CD4-positive, alpha-beta T cell treated with Interleukin-4 for 4 hours (primary cell): Measurements from ENCODE around the gene DTD1.
A peak's percentile ranks its signal among the peaks of the same experiment; 100 is the strongest.

ENCODE experiments used
- DNase-seq: peaks from one replicate; pipeline ENCODE4 v3.0.0-alpha.2; 2020

DTD1 gene

GRCh38 chr20:18666803-18667415, 79.1 kb downstream of the DTD1 start:
- no peak for DNase-seq

GRCh38 chr20:18669241-18670019, 81.6 kb downstream of the DTD1 start:
- DNase-seq: no peak

- no peak for DNase-seq
Observed at GRCh38 chr20:18671203-18671710, 83.4 kb downstream of the DTD1 start.

- no peak for DNase-seq
Observed at GRCh38 chr20:18672834-18673233, 85.0 kb downstream of the DTD1 start.

GRCh38 chr20:18676396-18676795, 88.5 kb downstream of the DTD1 start:
- no peak for DNase-seq

- no peak for DNase-seq
Observed at GRCh38 chr20:18677126-18677525, 89.3 kb downstream of the DTD1 start.

- DNase-seq: peak; percentile 21
Observed at GRCh38 chr20:18678549-18679419, 90.9 kb downstream of the DTD1 start.

- no peak for DNase-seq
Observed at GRCh38 chr20:18683839-18684238, 96.0 kb downstream of the DTD1 start.

GRCh38 chr20:18684775-18685174, 96.9 kb downstream of the DTD1 start:
- no peak for DNase-seq

- DNase-seq: no peak
Observed at GRCh38 chr20:18685406-18685805, 97.6 kb downstream of the DTD1 start.

GRCh38 chr20:18686696-18687095, 98.8 kb downstream of the DTD1 start:
- no peak for DNase-seq

GRCh38 chr20:18688676-18689075, 100.8 kb downstream of the DTD1 start:
- no peak for DNase-seq

GRCh38 chr20:18689557-18689956, 101.7 kb downstream of the DTD1 start:
- DNase-seq: no peak

- no peak for DNase-seq
Observed at GRCh38 chr20:18692447-18692846, 104.6 kb downstream of the DTD1 start.

- DNase-seq: no peak
Observed at GRCh38 chr20:18694071-18694470, 106.2 kb downstream of the DTD1 start.

- no peak for DNase-seq
Observed at GRCh38 chr20:18695175-18695574, 107.3 kb downstream of the DTD1 start.

- no peak for DNase-seq
Observed at GRCh38 chr20:18698735-18699380, 111.0 kb downstream of the DTD1 start.

- no peak for DNase-seq
Observed at GRCh38 chr20:18701969-18702368, 114.1 kb downstream of the DTD1 start.

GRCh38 chr20:18702736-18703135, 114.9 kb downstream of the DTD1 start:
- DNase-seq: no peak

- no peak for DNase-seq
Observed at GRCh38 chr20:18705490-18705889, 117.6 kb downstream of the DTD1 start.

- no peak for DNase-seq
Observed at GRCh38 chr20:18705910-18706309, 118.1 kb downstream of the DTD1 start.

GRCh38 chr20:18712131-18712530, 124.3 kb downstream of the DTD1 start:
- DNase-seq: no peak

- DNase-seq: no peak
Observed at GRCh38 chr20:18712882-18713281, 125.0 kb downstream of the DTD1 start.
